Measurements from ENCODE around the gene ATP9A.
"Not testable (repeated sequence)": the region's sequence is repeated elsewhere in the genome, so short reads cannot be mapped to it uniquely, and the experiment has no call there.

The ATP9A gene

GRCh38 chr20:51586005-51586440, 182.2 kb downstream of the ATP9A start:
- DNase-seq (ENCODE audit: insufficient read length, low spot score) (peak; percentile 82), FAIRE-seq (peak; percentile 99)

- DNase-seq (ENCODE audit: insufficient read length, low spot score) (no peak), FAIRE-seq (peak; percentile 52)
Measured at GRCh38 chr20:51585148-51585547, 183.0 kb downstream of the ATP9A start.

GRCh38 chr20:51584737-51585136, 183.5 kb downstream of the ATP9A start:
- DNase-seq (ENCODE audit: insufficient read length, low spot score) (no peak), FAIRE-seq (peak; percentile 60)

- FAIRE-seq (peak; percentile 89), DNase-seq (ENCODE audit: insufficient read length, low spot score) (no peak)
Measured at GRCh38 chr20:51584116-51584515, 184.1 kb downstream of the ATP9A start.

- FAIRE-seq (peak; percentile 31), DNase-seq (ENCODE audit: insufficient read length, low spot score) (no peak)
Measured at GRCh38 chr20:51583499-51583898, 184.7 kb downstream of the ATP9A start.

GRCh38 chr20:51583073-51583472, 185.1 kb downstream of the ATP9A start:
- DNase-seq (ENCODE audit: insufficient read length, low spot score) = no peak
- FAIRE-seq = peak; percentile 76

- no peak for DNase-seq (ENCODE audit: insufficient read length, low spot score)
- FAIRE-seq = no peak
Measured at GRCh38 chr20:51581571-51581970, 186.6 kb downstream of the ATP9A start.

GRCh38 chr20:51579137-51579536, 189.1 kb downstream of the ATP9A start:
- DNase-seq (ENCODE audit: insufficient read length, low spot score) (peak; percentile 53), FAIRE-seq (no peak)

- DNase-seq (ENCODE audit: insufficient read length, low spot score) (no peak), FAIRE-seq (peak; percentile 75)
Measured at GRCh38 chr20:51578145-51578459, 190.1 kb downstream of the ATP9A start.

GRCh38 chr20:51577432-51578144, 190.6 kb downstream of the ATP9A start:
- no peak for FAIRE-seq

GRCh38 chr20:51575486-51575885, 192.7 kb downstream of the ATP9A start:
- FAIRE-seq = no peak

More at GRCh38 chr20:51577432-51578144, 190.6 kb downstream of the ATP9A start:
- no peak for DNase-seq (ENCODE audit: insufficient read length, low spot score)

GRCh38 chr20:51574248-51575033, 193.7 kb downstream of the ATP9A start:
- peak; percentile 87 for FAIRE-seq
- no peak for DNase-seq (ENCODE audit: insufficient read length, low spot score)

More at GRCh38 chr20:51575486-51575885, 192.7 kb downstream of the ATP9A start:
- no peak for DNase-seq (ENCODE audit: insufficient read length, low spot score)

- FAIRE-seq (peak; percentile 28), DNase-seq (ENCODE audit: insufficient read length, low spot score) (no peak)
Measured at GRCh38 chr20:51573576-51574243, 194.5 kb downstream of the ATP9A start.

GRCh38 chr20:51571460-51571794, 196.8 kb downstream of the ATP9A start:
- FAIRE-seq (no peak), DNase-seq (ENCODE audit: insufficient read length, low spot score) (no peak)

- DNase-seq (ENCODE audit: insufficient read length, low spot score) (no peak), FAIRE-seq (peak; percentile 49)
Measured at GRCh38 chr20:51570739-51571459, 197.3 kb downstream of the ATP9A start.

GRCh38 chr20:51569815-51570738, 198.1 kb downstream of the ATP9A start:
- FAIRE-seq (peak; percentile 90), DNase-seq (ENCODE audit: insufficient read length, low spot score) (no peak)

GRCh38 chr20:51568533-51568932, 199.7 kb downstream of the ATP9A start:
- FAIRE-seq; DNase-seq (ENCODE audit: insufficient read length, low spot score): not testable (repeated sequence)

GRCh38 chr20:51567622-51568021, 200.6 kb downstream of the ATP9A start:
- no peak for FAIRE-seq
- DNase-seq (ENCODE audit: insufficient read length, low spot score) = no peak

GRCh38 chr20:51566594-51566993, 201.6 kb downstream of the ATP9A start:
- FAIRE-seq = peak; percentile 83
- no peak for DNase-seq (ENCODE audit: insufficient read length, low spot score)
